HG03378 (cell line): ENCODE results near the gene ADAMTS12.
"Not testable (repeated sequence)": the region's sequence is repeated elsewhere in the genome, so short reads cannot be mapped to it uniquely, and the experiment has no call there.

Source experiments
- ATAC-seq: cut with Tn5 transposase; IDR thresholded peaks from one replicate; pipeline ENCODE4 v1.9.1; 2021; ENCODE audit warnings: mild to moderate bottlenecking, moderate library complexity; ENCODE audit not compliant: unreplicated experiment

Gene ADAMTS12

DNA sequence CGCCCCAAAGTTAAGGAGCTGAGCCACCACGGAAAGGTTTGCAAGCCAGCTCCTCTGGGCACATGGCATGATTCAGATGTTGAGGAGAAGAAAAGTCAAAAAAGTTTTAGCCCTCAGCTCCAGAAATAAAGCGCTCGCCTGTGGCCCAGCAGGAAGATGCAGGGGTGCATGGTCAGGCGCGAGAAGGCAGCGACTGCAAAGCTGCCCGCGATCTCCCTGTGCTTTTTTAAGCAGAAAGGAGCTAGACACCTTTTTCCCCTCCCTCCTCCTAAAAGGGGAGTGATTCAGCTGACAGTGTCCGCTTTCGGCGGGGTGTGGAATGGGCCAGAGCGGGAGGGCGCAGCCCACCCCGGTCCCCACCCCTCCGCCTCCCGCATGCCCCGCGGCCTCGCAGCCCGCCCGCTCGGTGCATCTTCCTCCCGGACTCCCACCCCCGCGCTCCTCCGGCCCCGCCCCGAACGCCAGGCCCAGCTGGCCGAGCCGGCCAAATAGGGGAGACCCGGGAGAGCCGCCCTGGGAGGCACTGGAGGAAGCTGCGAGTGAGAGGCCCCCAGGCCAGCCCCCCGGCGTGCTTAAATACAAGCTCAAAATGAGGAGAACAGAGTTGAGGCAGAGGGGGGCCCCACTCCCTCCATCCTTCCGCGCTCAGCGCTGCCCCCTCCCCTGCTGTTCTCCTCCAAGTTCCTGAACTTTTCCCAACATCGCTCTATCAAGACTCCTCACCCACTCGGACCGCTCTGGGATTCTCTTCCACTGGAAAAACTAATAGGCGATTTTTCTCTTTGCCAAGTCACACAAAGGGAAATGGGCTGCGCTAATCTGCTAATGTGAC, at the start of gene ADAMTS12:
TSS of gene ADAMTS12 (minus strand) at position 203 of the 832 bp plus-strand sequence. CDS start at position 69, 134 bp downstream.
- no peak for ATAC-seq

- ATAC-seq = no peak
Observed at GRCh38 chr5:33941090-33941489, 49.3 kb upstream of the ADAMTS12 start.

GRCh38 chr5:33939556-33940262, 47.9 kb upstream of the ADAMTS12 start:
- no peak for ATAC-seq

DNA sequence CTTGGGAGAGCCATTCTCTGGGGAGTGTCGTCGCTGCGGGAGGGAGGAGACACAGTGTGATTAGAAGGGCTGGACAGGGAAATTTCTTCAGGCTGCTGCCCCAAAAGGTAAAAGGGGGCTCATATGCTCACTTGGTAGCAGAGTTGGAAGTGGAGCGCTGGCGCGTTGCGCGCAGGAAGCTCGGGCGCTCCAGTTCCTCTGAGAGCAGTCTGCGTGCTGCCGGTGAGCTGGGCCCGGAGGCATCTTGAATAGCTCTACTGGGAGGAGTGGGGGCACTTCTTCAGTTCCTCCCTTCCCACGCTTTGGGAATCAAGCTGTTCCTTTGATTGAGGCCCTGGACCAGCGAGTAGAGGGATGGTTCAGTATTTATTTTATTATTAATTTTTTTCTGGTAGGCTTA, 47.1 kb upstream of the ADAMTS12 start:
- ATAC-seq = no peak

DNA sequence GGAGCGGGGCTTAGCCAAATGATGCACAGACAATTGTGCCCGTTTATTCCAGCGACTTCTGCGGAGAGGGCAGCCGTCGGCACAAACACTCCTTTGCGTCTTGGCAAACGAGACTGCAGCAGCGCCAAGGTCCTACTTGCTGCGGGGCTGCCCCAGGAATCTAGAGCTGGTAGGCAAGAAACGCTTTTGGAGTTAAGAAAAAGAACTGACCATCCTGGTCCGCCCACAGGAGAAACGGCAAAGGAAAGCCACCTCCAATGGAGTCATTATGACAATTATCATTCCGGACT, 46.7 kb upstream of the ADAMTS12 start:
- ATAC-seq = no peak

DNA sequence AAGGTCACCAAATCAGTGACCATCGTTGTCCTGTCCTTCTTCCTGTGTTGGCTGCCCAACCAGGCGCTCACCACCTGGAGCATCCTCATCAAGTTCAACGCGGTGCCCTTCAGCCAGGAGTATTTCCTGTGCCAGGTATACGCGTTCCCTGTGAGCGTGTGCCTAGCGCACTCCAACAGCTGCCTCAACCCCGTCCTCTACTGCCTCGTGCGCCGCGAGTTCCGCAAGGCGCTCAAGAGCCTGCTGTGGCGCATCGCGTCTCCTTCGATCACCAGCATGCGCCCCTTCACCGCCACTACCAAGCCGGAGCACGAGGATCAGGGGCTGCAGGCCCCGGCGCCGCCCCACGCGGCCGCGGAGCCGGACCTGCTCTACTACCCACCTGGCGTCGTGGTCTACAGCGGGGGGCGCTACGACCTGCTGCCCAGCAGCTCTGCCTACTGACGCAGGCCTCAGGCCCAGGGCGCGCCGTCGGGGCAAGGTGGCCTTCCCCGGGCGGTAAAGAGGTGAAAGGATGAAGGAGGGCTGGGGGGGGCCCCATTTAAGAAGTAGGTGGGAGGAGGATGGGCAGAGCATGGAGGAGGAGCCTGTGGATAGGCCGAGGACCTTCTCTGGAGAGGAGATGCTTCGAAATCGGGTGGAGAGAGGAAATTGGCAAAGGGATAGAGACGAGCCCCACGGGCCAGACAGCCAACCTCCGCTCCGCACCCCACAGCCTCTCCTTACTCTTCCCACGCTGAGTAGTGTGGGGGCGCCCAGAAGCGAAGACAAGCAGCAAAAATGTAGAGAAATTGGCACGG, 46.1 kb upstream of the ADAMTS12 start:
- ATAC-seq = no peak

- no peak for ATAC-seq
Observed at GRCh38 chr5:33937017-33937706, 45.4 kb upstream of the ADAMTS12 start.

DNA sequence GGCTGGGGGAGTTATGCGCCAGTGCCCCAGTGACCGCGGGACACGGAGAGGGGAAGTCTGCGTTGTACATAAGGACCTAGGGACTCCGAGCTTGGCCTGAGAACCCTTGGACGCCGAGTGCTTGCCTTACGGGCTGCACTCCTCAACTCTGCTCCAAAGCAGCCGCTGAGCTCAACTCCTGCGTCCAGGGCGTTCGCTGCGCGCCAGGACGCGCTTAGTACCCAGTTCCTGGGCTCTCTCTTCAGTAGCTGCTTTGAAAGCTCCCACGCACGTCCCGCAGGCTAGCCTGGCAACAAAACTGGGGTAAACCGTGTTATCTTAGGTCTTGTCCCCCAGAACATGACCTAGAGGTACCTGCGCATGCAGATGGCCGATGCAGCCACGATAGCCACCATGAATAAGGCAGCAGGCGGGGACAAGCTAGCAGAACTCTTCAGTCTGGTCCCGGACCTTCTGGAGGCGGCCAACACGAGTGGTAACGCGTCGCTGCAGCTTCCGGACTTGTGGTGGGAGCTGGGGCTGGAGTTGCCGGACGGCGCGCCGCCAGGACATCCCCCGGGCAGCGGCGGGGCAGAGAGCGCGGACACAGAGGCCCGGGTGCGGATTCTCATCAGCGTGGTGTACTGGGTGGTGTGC, 44.7 kb upstream of the ADAMTS12 start, which contains the start of gene RXFP3:
TSS of gene RXFP3 (plus strand) at position 6 of the 636 bp plus-strand sequence. CDS start at position 361, 355 bp downstream.
- ATAC-seq = no peak

- ATAC-seq = no peak
Observed at GRCh38 chr5:33936004-33936380, 44.2 kb upstream of the ADAMTS12 start.

GRCh38 chr5:33934176-33934575, 42.4 kb upstream of the ADAMTS12 start:
- ATAC-seq = peak; percentile 26

DNA sequence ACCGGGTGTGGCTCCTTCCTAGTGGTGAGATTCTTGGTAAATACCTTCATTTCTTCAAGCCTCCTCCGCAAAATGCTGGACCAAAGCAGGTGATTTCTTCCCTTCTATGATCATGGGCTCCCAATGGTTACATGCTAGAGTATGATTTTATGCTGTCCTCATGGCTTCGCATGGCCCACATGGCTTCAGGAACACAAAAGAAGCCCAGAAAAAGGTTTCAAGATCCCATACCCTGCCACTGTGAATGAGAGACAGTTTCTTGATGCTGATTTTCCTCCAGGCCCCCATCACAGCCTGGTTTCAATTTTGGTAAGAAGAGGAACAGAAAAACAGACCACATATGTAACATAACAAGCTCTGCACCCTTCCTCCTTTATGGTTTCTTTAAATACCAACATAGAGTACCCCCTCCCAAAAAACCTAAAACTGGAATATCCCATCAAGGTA, 42.0 kb upstream of the ADAMTS12 start:
- ATAC-seq = peak; percentile 86

GRCh38 chr5:33931136-33931535, 39.3 kb upstream of the ADAMTS12 start:
- ATAC-seq = no peak

GRCh38 chr5:33929925-33930690, 38.3 kb upstream of the ADAMTS12 start:
- no peak for ATAC-seq

- ATAC-seq = no peak
Observed at GRCh38 chr5:33928283-33928682, 36.5 kb upstream of the ADAMTS12 start.

- ATAC-seq = no peak
Observed at GRCh38 chr5:33927685-33928084, 35.9 kb upstream of the ADAMTS12 start.

GRCh38 chr5:33925278-33925677, 33.5 kb upstream of the ADAMTS12 start:
- ATAC-seq = no peak

GRCh38 chr5:33921002-33921401, 29.2 kb upstream of the ADAMTS12 start:
- no peak for ATAC-seq

DNA sequence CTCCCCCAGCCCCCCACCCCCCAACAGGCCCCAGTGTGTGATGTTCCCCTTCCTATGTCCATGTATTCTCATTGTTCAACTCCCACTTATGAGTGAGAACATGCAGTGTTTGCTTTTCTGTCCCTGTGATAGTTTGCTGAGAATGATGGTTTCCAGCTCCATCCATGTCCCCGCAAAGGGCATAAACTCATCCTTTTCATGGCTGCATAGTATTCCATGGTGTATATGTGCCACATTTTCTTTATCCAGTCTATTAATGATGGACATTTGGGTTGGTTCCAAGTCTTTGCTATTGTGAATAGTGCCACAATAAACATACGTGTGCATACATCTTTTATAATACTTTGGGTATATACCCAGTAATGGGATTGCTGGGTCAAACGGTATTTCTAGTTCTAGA, 23.1 kb upstream of the ADAMTS12 start:
- ATAC-seq = not testable (repeated sequence)

- not testable (repeated sequence) for ATAC-seq
Observed at GRCh38 chr5:33906248-33906647, 14.5 kb upstream of the ADAMTS12 start.

GRCh38 chr5:33905381-33905780, 13.6 kb upstream of the ADAMTS12 start:
- no peak for ATAC-seq
